HUES6 (cell line): ENCODE measurements around the gene CDS1.
"Not testable (repeated sequence)": the region's sequence is repeated elsewhere in the genome, so short reads cannot be mapped to it uniquely, and the experiment has no call there.

Source experiments
- H3K27ac ChIP-seq: 2 replicates; pipeline ENCODE4 v1.7.0; 2013; ENCODE audit warnings: low read depth, mild to moderate bottlenecking, low read length, inconsistent platforms
- H3K27me3 ChIP-seq: 2 replicates; pipeline ENCODE4 v1.6.1; 2013; ENCODE audit warnings: low read length; ENCODE audit not compliant: control insufficient read depth, insufficient read depth
- H3K36me3 ChIP-seq: 2 replicates; pipeline ENCODE4 v1.6.1; 2013; ENCODE audit warnings: low read length; ENCODE audit not compliant: control insufficient read depth, insufficient read depth
- H3K4me1 ChIP-seq: 2 replicates; pipeline ENCODE4 v1.6.1; 2013; ENCODE audit warnings: low read length; ENCODE audit not compliant: control insufficient read depth, insufficient read depth
- H3K4me3 ChIP-seq: 2 replicates; pipeline ENCODE4 v1.5.1; 2013; ENCODE audit warnings: low read depth, low read length
- H3K9ac ChIP-seq: one replicate; pipeline ENCODE4 v1.6.1; 2013; ENCODE audit warnings: mild to moderate bottlenecking, low read length
- H3K9me3 ChIP-seq: 2 replicates; pipeline ENCODE4 v1.6.1; 2013; ENCODE audit warnings: low read depth, low read length; ENCODE audit not compliant: control insufficient read depth, insufficient read depth

CDS1 gene

DNA sequence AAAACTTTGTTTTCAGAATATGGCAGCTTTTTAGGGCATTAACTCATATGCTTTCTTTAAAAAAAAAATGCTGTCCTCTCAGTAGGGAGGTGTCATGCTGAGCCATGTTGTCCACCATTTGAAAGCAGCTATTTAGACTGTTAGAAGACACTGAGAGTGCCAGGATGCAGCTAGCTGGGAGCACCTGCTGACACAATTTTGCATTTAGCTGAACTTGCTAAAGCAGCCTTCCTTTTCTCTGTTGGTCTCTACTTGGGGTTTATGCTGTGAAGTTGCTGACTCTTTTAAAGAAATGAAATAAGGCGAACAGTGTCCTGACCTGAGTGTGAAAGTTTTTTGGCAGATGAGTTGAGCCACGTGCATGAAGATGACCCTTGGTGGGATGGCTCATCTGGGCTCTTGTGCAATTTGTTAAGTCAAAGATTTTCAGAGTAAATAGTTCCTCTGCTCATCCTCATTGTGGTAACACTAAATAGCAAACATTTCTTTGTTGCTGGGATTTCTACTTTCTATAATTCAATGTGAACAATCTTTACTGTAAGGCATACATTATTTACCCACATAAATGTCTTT is 64.5 kb downstream of the CDS1 start:
- Histone ChIP-seq H3K36me3 (peaks cover 15% of the 10 kb centered on the region), H3K9me3 (no peaks in the 10 kb centered on the region), H3K27me3 (no peaks in the 10 kb centered on the region), H3K4me3 (no peak overlapping the region), H3K27ac (no peak overlapping the region), H3K9ac (no peak overlapping the region), H3K4me1 (peaks cover 16% of the 10 kb centered on the region; the same call in 1 of the 2 replicates)

DNA sequence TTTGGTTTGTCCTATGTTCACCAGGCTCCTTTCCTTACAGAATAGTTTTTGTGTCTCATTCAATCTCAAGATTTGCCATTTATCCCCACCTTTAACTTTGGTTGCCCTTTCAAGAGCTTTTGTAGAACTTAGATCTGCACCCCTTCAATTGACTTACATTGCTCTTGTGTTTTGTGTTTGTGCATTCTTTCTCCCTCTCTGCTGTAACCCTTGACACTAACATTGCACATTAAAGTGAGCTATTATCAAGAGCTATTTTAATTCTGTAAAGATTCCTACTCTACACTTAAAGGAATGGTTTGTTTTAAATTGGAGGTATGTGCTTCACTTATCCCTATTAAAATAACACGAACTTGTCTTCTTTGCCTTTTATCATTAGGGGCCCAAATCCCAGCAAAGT is 65.3 kb downstream of the CDS1 start:
- Histone ChIP-seq H3K4me3 (no peak overlapping the region), H3K4me1 (peaks cover 16% of the 10 kb centered on the region; the same call in 1 of the 2 replicates), H3K36me3 (peaks cover 15% of the 10 kb centered on the region), H3K9ac (no peak overlapping the region), H3K27ac (no peak overlapping the region), H3K27me3 (no peaks in the 10 kb centered on the region), H3K9me3 (no peaks in the 10 kb centered on the region)

DNA sequence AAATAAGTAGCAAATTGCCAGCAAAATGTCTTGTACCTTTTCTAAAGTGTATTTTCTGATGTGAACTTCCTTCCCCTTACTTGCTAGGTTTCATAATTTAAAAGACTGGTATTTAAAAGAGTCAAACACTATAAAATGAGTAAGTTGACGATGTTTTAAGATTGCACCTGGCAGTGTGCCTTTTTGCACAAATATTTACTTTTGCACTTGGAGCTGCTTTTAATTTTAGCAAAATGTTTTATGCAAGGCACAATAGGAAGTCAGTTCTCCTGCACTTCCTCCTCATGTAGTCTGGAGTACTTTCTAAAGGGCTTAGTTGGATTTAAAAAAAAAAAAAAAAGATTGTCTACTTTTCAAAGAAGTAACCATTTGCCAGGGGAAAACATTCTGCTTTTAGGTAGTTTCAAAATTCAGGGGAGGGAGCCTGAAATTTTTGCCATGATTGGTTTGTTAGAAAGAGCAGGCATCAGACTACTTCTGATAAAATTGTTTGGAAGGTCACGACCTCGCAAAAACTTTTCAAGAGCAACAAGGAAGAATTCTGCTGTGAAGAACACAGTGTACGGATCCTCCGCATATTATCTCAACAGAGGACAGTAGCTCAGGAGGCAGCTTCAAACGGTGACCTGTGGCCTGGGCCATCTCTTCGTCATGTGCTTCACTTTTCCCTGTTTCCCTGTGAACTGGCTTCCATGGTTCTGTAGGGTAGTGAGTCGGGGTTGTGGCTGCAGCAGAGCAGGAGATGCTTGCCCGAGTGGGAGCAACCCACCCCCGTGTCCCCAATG is 66.1 kb downstream of the CDS1 start:
- Histone ChIP-seq H3K36me3 (peaks cover 12% of the 10 kb centered on the region), H3K4me1 (peaks cover 16% of the 10 kb centered on the region; the same call in 1 of the 2 replicates), H3K27me3 (no peaks in the 10 kb centered on the region), H3K4me3 (no peak overlapping the region), H3K27ac (no peak overlapping the region), H3K9ac (no peak overlapping the region), H3K9me3 (no peaks in the 10 kb centered on the region)

DNA sequence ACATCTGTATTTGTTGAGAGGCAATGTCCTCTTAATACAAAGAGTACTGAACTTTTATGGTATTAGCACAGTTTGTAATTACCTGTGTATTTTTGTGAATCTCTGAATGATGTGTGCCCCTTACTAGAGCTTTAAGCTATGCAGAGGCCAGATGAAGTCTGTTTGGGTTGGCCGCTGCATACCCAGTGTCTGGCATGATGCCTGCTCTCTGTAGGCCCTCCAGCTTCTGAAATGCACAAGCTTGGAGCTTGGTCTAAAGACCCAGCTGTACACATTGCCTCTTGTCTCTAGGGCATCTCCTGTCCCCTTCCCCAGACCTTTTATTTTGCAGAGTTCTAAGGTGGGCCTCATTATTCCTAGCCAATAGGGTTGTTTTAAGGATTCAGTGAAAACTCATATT is 68.6 kb downstream of the CDS1 start:
- no peaks in the 10 kb centered on the region for H3K27me3 ChIP-seq
- H3K27ac ChIP-seq = no peak overlapping the region
- H3K36me3 ChIP-seq = peaks cover 16% of the 10 kb centered on the region
- no peak overlapping the region for H3K9ac ChIP-seq
- H3K4me1 ChIP-seq = peaks cover 16% of the 10 kb centered on the region; the same call in 1 of the 2 replicates
- H3K4me3 ChIP-seq = no peak overlapping the region
- peaks cover 5% of the 10 kb centered on the region for H3K9me3 ChIP-seq

DNA sequence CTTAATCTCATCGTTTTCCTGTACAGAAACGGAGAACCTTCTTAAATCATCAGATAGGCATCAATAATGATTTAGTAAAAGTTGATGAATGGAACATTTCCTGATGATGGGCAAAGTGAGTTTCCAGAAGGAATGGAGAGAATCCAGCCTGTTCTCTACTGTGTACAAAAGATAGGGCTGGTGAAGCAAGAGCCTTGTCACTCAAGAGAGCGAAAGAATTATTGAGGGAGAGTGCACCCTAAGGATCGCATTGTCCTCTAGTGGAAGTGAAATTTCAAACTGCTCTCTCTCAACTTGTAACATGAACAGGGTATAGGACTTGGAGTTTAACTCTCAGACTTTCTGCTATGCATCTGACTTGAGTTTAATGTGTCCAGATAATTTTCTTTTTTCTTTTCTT is 69.6 kb downstream of the CDS1 start:
- Histone ChIP-seq H3K9ac (no peak overlapping the region), H3K9me3 (peaks cover 12% of the 10 kb centered on the region), H3K27me3 (no peaks in the 10 kb centered on the region), H3K4me3 (no peak overlapping the region), H3K36me3 (peaks cover 16% of the 10 kb centered on the region), H3K27ac (no peak overlapping the region), H3K4me1 (peaks cover 7% of the 10 kb centered on the region; the same call in 1 of the 2 replicates)

DNA sequence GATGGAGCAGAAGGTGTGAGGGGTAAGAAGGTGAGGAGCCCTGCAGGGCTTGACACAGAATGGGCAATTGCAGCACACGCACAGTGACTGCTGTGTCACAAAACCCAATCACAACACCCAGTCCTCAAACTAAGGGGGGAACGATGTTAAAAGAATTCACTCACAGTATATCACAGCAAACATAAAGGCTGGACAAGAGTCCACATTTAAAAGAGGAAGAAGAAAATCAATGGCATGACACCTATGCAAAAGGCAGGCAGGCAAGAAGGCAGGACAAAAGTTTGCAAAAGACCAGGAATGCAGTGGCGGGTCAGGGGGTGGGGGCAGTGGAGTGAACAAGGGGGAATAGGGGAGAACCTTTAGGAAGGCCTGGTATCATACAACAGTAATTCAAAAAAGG is 77.7 kb downstream of the CDS1 start:
- Histone ChIP-seq H3K9ac (no peak overlapping the region), H3K9me3 (peaks cover 34% of the 10 kb centered on the region), H3K4me3 (no peak overlapping the region), H3K27ac (no peak overlapping the region), H3K4me1 (no peaks in the 10 kb centered on the region), H3K36me3 (0 out of 2 replicates have a peak, but pooled peaks cover 6% of the 10 kb centered on the region), H3K27me3 (no peaks in the 10 kb centered on the region)

DNA sequence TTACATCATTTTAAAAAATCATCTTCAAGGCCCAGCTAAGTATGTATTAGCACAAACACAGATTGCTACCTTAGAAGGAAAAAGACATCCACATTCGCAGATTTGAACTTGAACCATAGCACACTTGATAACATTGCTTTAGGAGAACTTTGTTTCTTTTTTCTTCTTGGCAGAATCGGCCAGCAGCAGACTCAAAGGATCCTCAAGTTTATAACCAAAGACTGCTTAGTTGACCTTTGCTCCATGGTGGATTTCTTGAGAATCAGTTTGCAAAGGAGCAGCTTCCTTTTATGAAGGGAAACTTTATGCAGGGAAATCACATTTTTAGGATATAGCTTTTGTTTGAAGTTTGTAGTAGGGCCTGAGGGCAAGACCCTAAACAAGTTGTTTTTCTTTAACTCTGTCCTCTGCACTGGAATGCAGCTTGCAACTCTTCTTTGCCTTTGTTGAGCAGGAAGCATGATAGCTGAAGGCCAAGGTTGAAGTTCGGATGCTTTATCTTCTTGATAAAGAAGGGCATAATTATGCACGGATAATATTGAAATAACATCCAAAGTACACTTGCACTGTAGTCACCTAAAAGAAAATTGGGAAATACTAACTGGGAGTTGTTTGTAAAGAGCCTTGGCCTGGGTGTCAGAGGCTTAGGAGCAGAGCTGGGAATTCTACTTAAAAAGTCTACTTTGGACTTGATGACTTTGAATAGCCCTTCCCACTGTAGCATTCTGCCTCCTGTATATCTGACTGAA is 78.4 kb downstream of the CDS1 start:
- peaks cover 6% of the 10 kb centered on the region; the same call in 1 of the 2 replicates for H3K36me3 ChIP-seq
- H3K27me3 ChIP-seq = no peaks in the 10 kb centered on the region

DNA sequence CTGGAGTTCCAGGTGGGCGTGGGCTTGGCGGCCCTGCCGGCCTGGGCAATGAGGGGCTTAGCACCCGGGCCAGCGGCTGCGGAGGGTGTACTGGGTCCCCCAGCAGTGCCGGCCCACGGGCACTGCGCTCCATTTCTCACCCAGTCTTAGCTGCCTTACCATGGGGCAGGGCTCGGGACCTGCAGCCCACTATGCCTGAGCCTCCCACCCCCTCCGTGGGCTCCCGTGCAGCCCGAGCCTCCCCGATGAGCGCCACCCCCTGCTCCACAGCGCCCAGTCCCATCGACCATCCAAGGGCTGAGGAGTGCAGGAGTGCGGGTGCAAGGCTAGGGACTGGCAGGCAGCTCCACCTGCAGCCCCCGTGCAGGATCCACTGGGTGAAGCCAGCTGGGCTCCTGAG is 81.8 kb downstream of the CDS1 start:
- H3K36me3 ChIP-seq = peaks cover 15% of the 10 kb centered on the region
- H3K9me3 ChIP-seq, H3K4me3 ChIP-seq: not testable (repeated sequence)

More for the DNA sequence above, 78.4 kb downstream of the CDS1 start:
- Histone ChIP-seq H3K27ac (no peak overlapping the region), H3K9me3 (peaks cover 30% of the 10 kb centered on the region), H3K9ac (no peak overlapping the region), H3K4me1 (no peaks in the 10 kb centered on the region), H3K4me3 (no peak overlapping the region)

DNA sequence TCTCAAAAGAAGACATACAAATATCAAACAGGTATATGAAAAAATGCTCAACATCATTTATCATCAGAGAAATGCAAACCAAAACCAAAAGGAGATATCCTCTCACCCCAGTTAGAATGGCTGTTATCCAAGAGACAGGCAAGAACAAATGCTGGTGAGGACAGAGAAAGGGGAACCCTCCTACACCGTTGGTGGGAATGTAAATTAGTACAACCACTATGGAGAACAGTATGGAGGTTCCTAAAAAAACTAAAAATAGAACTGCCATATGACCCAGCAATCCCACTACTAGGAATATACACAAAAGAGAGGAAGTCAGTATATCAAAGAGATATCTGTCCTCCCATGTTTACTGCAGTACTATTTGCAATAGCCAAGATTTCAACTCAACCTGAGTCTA is 83.5 kb downstream of the CDS1 start:
- Histone ChIP-seq H3K27me3 (no peaks in the 10 kb centered on the region), H3K27ac (no peak overlapping the region), H3K9ac (no peak overlapping the region), H3K4me1 (no peaks in the 10 kb centered on the region), H3K4me3 (no peak overlapping the region), H3K9me3 (peaks cover 4% of the 10 kb centered on the region; the same call in 1 of the 2 replicates), H3K36me3 (peaks cover 26% of the 10 kb centered on the region)

More for the DNA sequence above, 81.8 kb downstream of the CDS1 start:
- not testable (repeated sequence) for H3K9ac ChIP-seq, H3K27ac ChIP-seq, H3K27me3 ChIP-seq, H3K4me1 ChIP-seq

DNA sequence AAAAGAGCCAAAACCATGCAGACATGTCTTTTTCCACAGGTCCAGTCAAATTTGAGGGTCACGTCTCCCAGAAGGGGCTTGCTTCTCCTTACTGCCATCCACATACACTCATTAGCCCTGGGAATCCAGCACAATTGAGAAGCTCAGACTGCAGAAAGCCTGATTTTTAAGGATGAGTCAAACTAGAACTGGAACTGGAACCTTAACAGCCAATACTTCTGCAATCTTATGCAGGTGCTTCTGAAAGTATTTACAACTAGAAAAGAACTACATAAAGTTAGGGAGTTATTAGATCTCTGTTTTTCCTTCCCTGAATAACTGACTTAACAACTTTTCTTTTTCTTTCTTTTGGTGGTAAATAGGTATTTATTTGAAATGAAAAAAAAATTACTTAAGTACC is 86.3 kb downstream of the CDS1 start:
- Histone ChIP-seq H3K27me3 (no peaks in the 10 kb centered on the region), H3K9ac (no peak overlapping the region), H3K4me3 (no peak overlapping the region), H3K9me3 (peaks cover 4% of the 10 kb centered on the region; the same call in 1 of the 2 replicates), H3K36me3 (peaks cover 49% of the 10 kb centered on the region), H3K27ac (no peak overlapping the region), H3K4me1 (no peaks in the 10 kb centered on the region)

DNA sequence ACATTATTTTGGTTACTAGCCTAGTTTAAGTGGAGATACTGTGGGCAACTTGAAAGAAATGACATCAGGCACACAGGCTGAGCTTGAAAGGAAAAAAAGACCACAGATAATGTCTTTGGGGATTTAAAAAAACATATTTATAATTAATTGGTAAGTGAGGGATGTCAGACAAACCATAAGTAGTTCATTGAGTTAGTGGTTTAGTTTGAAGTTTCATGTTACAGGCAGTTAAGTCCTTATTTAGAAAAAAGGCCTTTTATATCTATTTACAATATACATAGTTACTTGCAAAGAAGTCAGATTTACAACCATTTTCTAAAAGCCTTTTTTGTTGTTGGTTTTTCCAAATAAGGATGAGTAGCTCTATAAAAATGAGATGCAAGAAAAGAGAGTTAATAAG is 89.2 kb downstream of the CDS1 start:
- peaks cover 62% of the 10 kb centered on the region for H3K36me3 ChIP-seq
- no peak overlapping the region for H3K27ac ChIP-seq
- no peak overlapping the region for H3K4me3 ChIP-seq
- no peaks in the 10 kb centered on the region for H3K9me3 ChIP-seq
- H3K4me1 ChIP-seq = no peaks in the 10 kb centered on the region
- H3K27me3 ChIP-seq = no peaks in the 10 kb centered on the region
- H3K9ac ChIP-seq = no peak overlapping the region
